ENCODE results near the gene C4A.
"Not testable (repeated sequence)": the region's sequence is repeated elsewhere in the genome, so short reads cannot be mapped to it uniquely, and the experiment has no call there.

GRCh38 chr6:32022100-32022499 lies 40.2 kb downstream of the C4A start:
- not testable (repeated sequence) for TF ChIP-seq GLIS3, ISL1 (CRISPR knock-in tag; IDR thresholded peaks at IDR 0.05)
